ENCODE data around the gene PANX1.

DNA sequence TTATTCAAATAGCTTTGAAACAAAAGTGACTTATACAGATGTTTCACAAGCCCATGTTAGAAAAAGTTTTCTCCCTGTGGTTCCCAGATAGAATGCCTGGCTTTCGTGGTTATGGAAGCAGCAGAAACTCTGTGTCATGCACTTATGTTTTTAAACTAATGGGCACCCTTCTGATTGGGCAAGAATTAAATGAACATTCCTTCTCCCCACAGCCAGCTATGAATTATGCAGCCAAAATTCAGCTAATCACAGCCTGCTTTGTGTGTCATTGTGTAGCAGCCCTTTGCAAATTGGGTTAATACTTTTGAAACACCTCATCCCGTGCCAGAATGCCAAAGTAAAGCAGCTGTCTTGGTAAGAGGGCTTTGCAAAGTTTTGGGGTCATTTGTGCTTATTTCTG is 46.9 kb downstream of the PANX1 start:
- no peak for TF ChIP-seq CTCF (IDR thresholded peaks at IDR 0.05)
- TF ChIP-seq, protein P1, sequence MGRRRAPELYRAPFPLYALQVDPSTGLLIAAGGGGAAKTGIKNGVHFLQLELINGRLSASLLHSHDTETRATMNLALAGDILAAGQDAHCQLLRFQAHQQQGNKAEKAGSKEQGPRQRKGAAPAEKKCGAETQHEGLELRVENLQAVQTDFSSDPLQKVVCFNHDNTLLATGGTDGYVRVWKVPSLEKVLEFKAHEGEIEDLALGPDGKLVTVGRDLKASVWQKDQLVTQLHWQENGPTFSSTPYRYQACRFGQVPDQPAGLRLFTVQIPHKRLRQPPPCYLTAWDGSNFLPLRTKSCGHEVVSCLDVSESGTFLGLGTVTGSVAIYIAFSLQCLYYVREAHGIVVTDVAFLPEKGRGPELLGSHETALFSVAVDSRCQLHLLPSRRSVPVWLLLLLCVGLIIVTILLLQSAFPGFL (CRISPR knock-in tag; IDR thresholded peaks at IDR 0.05; ENCODE audit: borderline replicate concordance) = no peak
- TF ChIP-seq USF2 (CRISPR knock-in tag; IDR thresholded peaks at IDR 0.05) = no peak
- TF ChIP-seq, protein P2, sequence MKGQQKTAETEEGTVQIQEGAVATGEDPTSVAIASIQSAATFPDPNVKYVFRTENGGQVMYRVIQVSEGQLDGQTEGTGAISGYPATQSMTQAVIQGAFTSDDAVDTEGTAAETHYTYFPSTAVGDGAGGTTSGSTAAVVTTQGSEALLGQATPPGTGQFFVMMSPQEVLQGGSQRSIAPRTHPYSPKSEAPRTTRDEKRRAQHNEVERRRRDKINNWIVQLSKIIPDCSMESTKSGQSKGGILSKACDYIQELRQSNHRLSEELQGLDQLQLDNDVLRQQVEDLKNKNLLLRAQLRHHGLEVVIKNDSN (CRISPR knock-in tag; IDR thresholded peaks at IDR 0.05) = no peak
- TF ChIP-seq SP1 (CRISPR knock-in tag; conservative IDR thresholded peaks at IDR 0.05) = no peak
- TF ChIP-seq, protein P3, sequence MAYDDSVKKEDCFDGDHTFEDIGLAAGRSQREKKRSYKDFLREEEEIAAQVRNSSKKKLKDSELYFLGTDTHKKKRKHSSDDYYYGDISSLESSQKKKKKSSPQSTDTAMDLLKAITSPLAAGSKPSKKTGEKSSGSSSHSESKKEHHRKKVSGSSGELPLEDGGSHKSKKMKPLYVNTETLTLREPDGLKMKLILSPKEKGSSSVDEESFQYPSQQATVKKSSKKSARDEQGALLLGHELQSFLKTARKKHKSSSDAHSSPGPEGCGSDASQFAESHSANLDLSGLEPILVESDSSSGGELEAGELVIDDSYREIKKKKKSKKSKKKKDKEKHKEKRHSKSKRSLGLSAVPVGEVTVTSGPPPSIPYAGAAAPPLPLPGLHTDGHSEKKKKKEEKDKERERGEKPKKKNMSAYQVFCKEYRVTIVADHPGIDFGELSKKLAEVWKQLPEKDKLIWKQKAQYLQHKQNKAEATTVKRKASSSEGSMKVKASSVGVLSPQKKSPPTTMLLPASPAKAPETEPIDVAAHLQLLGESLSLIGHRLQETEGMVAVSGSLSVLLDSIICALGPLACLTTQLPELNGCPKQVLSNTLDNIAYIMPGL (CRISPR knock-in tag; IDR thresholded peaks at IDR 0.05) = no peak
- TF ChIP-seq ZNF138 (CRISPR knock-in tag; conservative IDR thresholded peaks at IDR 0.05) = no peak
- TF ChIP-seq TP53 (CRISPR knock-in tag; IDR thresholded peaks at IDR 0.05) = no peak
- TF ChIP-seq, protein P4, sequence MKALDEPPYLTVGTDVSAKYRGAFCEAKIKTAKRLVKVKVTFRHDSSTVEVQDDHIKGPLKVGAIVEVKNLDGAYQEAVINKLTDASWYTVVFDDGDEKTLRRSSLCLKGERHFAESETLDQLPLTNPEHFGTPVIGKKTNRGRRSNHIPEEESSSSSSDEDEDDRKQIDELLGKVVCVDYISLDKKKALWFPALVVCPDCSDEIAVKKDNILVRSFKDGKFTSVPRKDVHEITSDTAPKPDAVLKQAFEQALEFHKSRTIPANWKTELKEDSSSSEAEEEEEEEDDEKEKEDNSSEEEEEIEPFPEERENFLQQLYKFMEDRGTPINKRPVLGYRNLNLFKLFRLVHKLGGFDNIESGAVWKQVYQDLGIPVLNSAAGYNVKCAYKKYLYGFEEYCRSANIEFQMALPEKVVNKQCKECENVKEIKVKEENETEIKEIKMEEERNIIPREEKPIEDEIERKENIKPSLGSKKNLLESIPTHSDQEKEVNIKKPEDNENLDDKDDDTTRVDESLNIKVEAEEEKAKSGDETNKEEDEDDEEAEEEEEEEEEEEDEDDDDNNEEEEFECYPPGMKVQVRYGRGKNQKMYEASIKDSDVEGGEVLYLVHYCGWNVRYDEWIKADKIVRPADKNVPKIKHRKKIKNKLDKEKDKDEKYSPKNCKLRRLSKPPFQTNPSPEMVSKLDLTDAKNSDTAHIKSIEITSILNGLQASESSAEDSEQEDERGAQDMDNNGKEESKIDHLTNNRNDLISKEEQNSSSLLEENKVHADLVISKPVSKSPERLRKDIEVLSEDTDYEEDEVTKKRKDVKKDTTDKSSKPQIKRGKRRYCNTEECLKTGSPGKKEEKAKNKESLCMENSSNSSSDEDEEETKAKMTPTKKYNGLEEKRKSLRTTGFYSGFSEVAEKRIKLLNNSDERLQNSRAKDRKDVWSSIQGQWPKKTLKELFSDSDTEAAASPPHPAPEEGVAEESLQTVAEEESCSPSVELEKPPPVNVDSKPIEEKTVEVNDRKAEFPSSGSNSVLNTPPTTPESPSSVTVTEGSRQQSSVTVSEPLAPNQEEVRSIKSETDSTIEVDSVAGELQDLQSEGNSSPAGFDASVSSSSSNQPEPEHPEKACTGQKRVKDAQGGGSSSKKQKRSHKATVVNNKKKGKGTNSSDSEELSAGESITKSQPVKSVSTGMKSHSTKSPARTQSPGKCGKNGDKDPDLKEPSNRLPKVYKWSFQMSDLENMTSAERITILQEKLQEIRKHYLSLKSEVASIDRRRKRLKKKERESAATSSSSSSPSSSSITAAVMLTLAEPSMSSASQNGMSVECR (CRISPR knock-in tag; IDR thresholded peaks at IDR 0.05; ENCODE audit: borderline replicate concordance) = no peak
- TF ChIP-seq GABPB1 (CRISPR knock-in tag; IDR thresholded peaks at IDR 0.05) = no peak
- no peak for TF ChIP-seq ZNF416 (CRISPR knock-in tag; IDR thresholded peaks at IDR 0.05)
- no peak for TF ChIP-seq CDX4 (CRISPR knock-in tag; IDR thresholded peaks at IDR 0.05; ENCODE audit: borderline replicate concordance)
- no peak for TF ChIP-seq ZNF121 (CRISPR knock-in tag; IDR thresholded peaks at IDR 0.05)
- TF ChIP-seq CREB1 (CRISPR knock-in tag; IDR thresholded peaks at IDR 0.05) = no peak

Measured in WTC11 (cell line).